Suprapubic skin (tissue), 4 donors: Measurements from ENCODE around the gene PIGK.

Experiments used
- EP300 ChIP-seq: sonication (generic); formaldehyde crosslinking; IDR thresholded peaks from one replicate; pipeline ENCODE4 v1.6.1; 2017; ENCODE audit warnings: antibody characterized with exemption
- POLR2A ChIP-seq, 2 donors: fragments of 450-650 bp; IDR thresholded peaks; one replicate each; pipeline ENCODE4 v1.6.1; 2017; ENCODE audit warnings: antibody characterized with exemption in 2 of 2, mild to moderate bottlenecking in 2 of 2, moderate library complexity in 2 of 2
- POLR2AphosphoS5 ChIP-seq, 3 donors: sonication (generic); formaldehyde crosslinking; IDR thresholded peaks; one replicate each; pipeline ENCODE4 v1.6.1; 2017; ENCODE audit warnings: antibody characterized with exemption in 3 of 3
- TF ChIP-seq, protein P1 (sequence below), 2 donors: fragments of 200-600 bp in 1 of 2; fragments of 450-650 bp in 1 of 2; sonication (generic) in 1 of 2; IDR thresholded peaks; one replicate each; pipeline ENCODE4 v1.5.1; 2016 to 2019; ENCODE audit warnings: antibody characterized with exemption in 2 of 2, mild to moderate bottlenecking in 1 of 2, moderate library complexity in 1 of 2

DNA sequence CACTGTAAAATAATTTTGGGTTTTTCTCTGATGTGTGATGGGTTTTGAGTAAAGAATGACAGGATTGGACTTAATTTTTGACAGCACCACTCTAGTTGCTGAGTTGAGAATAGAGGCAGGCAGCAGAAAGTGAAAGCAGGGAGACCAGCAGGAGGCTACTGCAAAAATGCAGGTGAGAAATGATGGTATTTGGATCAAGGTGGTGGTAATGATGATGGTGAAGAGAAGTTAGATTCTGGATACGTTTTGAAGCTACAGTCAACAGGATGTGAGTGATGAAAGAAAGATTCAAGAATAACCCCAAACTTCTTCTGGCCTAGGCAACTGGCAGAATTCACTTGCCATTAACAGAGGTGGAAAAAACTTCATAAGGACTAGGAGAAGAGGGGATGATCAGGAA is 47.8 kb upstream of the PIGK start:
- TF ChIP-seq, protein P1, sequence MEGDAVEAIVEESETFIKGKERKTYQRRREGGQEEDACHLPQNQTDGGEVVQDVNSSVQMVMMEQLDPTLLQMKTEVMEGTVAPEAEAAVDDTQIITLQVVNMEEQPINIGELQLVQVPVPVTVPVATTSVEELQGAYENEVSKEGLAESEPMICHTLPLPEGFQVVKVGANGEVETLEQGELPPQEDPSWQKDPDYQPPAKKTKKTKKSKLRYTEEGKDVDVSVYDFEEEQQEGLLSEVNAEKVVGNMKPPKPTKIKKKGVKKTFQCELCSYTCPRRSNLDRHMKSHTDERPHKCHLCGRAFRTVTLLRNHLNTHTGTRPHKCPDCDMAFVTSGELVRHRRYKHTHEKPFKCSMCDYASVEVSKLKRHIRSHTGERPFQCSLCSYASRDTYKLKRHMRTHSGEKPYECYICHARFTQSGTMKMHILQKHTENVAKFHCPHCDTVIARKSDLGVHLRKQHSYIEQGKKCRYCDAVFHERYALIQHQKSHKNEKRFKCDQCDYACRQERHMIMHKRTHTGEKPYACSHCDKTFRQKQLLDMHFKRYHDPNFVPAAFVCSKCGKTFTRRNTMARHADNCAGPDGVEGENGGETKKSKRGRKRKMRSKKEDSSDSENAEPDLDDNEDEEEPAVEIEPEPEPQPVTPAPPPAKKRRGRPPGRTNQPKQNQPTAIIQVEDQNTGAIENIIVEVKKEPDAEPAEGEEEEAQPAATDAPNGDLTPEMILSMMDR (IDR thresholded peaks at IDR 0.05), result no peak
- TF ChIP-seq EP300 (no peak), POLR2A (IDR thresholded peaks at IDR 0.05) (no peak), POLR2AphosphoS5 (IDR thresholded peaks at IDR 0.05) (no peak)
